CD4-positive, alpha-beta T cell treated with Interleukin-15 for 1 hour (primary cell): ENCODE results near the gene CCK.

ENCODE experiments used
- DNase-seq: peaks from one replicate; pipeline ENCODE4 v3.0.0-alpha.2; 2020

Gene CCK

DNA sequence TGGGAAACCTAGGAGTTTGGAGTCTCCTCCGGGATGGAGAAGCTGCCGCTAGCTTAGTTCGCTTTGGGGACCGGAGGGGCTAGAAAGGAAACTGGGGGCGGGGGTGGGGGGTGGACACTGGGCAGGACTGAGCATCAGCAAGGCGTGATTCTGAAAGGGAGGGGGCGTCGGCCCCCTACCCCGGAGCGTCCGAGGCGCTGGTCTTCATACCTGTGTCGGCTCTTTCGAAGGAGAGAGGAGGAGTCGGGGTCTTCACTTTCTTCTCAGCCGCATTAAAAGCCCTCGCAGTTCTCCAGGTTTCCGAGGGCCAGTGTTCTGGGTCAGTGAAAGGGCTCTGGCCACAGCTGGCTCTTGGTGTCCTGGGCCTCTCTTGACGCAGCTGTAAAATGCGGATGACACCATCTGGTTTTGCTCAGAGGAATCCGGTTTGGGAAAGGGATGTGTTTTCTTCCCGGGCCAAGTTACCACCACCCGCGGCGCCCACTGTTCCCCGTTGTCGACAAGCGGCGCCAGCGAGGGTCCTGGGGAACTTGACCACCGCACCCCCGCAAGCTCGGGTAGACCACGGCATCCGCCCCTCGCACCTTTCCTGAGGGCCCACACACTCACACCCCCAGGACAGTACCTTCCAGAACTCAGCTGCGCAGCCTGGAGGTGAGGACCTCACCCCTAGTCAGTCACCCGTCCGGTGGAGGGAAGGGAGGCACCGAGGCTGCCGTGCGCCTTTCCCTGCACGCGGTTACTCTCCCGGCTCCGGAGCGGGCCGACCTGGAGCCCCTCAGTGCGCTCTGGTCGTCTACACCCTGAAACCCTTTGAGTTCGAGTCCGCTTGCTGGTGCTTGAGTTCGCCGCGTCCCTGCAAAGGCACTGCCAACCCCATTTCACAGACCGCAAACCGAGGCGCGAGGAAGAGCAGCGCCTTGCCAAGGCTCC is 660 bp downstream of the CCK start:
- no peak for DNase-seq

- no peak for DNase-seq
Observed at GRCh38 chr3:42264399-42265058, 1.5 kb downstream of the CCK start.

- no peak for DNase-seq
Observed at GRCh38 chr3:42263354-42264346, 2.3 kb downstream of the CCK start.

DNA sequence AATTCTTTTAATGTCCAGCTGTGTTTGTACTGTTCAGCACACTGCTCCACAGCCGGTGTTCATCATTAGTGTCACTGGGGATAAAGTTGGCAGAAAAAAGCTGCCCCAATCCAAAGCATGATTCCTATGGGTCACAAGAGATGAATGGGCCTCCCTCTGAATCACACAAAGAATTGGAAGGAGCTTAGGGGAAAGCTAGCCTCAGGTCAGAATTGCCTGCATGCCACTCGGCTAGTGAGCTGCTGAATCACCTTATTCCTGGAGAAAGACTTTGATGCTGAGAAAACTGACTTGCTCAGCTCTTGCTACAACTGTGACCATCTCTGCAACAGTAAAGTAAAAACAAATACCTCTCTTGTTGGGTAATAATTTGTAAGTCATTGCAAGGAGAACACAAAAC is 3.5 kb downstream of the CCK start:
- DNase-seq, result no peak

DNA sequence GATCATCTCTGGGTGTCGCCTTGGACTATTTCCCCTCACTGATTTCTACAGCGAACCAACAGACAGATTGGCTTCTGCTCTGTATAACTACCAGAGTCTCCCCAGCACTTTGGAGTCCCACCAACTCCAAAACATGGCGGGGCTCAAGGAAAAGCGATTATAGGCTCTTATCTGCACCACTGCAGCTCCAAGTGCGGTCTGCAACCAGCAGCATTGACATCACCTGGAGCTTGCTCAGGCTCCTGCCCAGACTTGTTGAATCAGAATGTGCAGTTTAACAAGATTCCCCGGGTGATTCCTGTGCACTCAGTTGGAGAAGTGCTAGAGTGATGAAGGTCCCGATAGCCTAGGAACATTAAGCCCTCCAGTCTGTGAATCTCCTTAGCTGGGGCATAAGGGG is 9.0 kb downstream of the CCK start:
- no peak for DNase-seq

DNA sequence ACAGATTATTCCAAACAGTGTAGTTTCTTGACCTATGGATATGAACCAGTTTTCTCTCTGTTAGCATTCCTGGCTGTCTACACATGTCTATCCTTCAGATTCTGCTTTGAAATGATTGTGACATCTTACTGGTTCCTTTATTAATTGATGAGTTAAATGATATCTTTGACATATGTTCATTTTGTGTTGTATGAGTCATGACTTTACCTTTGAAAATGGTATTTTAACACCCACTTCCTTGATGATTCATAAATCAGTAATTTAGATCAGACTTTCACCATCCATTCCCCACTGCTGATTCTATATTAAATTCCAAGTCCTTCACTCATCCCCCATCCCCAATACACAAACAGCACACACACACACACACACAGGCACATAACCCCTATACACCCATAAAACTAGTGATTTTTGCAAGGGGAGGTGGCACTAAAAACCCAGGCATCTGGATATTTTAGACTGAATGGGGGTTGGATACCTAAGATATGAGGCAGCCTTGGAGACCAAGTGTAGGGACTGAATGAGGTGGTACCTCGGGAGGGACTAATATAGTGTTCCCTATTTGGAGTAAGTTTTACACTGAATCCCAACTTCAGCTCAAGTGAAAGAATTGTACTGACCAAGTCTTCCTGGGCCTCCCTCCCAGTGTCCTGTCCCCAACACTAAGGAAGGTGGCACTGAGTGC is 9.7 kb downstream of the CCK start:
- no peak for DNase-seq

DNA sequence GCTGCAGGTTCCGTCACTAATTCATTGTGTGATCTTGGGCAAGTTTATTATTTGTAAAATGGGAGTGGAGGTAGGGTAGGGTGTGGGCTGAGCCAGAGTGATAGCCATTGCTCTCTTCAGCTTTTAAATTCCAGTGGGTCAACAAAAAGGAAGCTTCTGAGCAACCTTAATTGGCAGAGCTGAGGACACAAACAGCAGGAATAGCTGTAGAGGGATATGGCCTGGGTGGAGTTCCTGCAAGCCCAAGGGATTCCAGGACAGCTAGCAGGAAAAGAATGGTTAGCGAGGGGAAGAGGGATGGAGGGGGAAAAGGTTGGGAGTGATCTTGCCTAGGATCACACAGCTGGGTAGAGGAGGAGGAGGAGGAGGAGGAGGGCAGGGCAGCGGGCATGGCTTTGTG is 11.4 kb downstream of the CCK start:
- DNase-seq, result no peak

GRCh38 chr3:42250761-42251160 is 15.2 kb downstream of the CCK start:
- DNase-seq, result no peak

DNA sequence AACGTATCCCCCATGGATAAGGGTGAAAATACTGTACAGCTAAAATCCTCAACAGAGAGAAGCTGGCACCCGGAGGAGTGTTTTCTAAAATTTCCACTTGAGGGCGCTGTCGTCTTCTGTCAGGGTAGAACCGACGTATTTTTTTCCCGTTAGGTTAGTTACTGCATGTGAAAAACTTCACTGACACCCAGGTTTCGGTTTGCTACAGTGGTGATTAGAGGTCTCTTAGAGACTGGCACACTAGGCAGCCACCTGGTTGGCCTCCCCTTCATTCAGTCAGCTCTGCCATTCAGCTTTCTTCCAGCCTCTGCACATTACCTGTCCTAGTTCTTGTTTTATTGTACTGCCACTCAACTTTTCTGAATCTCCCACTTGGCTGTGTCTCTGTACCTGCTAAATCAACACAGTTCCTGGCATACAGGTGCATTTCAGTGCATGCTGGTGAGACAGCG is 18.4 kb downstream of the CCK start:
- DNase-seq, result peak; percentile 26

DNA sequence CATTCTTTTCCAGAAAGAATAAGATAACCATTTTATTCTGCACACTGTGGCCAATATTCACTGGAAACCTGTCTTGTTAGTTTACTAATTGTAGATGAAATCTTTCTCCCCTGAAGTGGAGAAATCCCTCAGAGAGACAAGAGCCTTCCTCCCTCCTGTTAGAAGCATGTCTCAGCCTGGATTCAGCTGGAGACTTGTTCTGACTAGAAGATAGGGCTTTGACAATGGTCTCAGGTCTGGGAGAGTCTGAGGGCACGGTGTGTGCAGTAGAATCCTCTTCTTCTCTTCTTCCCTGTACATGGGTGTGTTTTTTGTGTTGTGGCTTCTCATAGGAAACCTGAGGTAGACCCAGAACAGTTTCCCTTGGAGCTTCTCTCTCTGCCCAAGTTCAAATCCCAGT is 19.9 kb downstream of the CCK start:
- DNase-seq, result no peak

DNA sequence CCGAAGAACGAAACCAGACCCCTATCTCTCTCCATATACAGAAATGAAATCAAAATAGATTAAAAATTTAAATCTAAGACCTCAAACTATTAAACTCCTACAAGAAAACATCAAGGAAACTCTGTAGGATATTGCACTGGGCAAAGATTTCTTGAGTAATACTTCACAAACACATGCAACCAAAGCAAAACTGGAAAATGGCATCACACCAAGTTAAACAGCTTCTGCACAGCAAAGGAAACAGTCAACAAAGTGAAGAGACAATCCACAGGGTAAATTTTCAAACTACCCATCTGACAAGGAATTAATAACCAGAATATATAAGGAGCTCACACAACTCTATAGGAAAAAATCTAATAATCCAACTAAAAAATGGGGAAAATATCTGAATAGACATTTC is 29.4 kb downstream of the CCK start:
- DNase-seq, result no peak

DNA sequence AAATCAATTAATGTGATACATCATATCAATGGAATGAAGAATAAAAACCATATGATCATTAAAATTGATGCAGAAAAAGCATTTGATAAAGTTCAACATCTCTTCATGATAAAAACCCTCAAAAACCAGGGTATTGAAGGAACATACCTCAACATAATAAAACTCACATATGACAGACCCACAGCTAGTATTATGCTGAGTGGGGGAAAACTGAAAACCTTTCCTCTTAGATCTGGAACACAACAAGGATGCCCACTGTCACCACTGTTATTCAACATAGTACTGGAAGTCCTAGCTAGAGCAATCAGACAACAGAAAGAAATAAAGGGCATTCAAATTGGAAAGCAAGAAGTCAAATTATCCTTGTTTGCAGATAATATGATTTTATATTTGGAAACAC is 30.5 kb downstream of the CCK start:
- no peak for DNase-seq

- DNase-seq, result no peak
Observed at GRCh38 chr3:42230860-42231259, 35.1 kb downstream of the CCK start.

GRCh38 chr3:42229942-42230688 is 35.9 kb downstream of the CCK start:
- no peak for DNase-seq

- DNase-seq, result no peak
Observed at GRCh38 chr3:42229266-42229941, 36.6 kb downstream of the CCK start.

DNA sequence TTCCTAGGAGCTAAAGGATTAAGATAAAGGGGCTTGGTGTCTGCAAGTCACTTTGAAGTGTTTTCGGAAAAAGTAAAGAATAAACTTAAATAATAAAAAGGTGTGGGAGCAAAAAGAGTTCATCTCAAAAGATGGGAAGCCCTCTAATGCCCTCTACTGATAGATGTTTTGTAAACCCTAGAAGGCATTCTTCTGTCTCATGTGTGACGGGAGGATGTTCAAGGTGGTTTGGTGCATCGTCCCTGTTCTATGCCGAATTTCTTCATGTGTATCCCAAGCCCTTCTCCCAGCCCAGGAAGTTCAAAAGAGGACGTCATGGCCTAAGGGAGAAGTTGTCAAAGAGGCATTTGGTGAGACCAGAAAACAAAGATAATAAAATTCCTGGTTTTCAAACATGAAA is 37.2 kb downstream of the CCK start:
- DNase-seq, result no peak

DNA sequence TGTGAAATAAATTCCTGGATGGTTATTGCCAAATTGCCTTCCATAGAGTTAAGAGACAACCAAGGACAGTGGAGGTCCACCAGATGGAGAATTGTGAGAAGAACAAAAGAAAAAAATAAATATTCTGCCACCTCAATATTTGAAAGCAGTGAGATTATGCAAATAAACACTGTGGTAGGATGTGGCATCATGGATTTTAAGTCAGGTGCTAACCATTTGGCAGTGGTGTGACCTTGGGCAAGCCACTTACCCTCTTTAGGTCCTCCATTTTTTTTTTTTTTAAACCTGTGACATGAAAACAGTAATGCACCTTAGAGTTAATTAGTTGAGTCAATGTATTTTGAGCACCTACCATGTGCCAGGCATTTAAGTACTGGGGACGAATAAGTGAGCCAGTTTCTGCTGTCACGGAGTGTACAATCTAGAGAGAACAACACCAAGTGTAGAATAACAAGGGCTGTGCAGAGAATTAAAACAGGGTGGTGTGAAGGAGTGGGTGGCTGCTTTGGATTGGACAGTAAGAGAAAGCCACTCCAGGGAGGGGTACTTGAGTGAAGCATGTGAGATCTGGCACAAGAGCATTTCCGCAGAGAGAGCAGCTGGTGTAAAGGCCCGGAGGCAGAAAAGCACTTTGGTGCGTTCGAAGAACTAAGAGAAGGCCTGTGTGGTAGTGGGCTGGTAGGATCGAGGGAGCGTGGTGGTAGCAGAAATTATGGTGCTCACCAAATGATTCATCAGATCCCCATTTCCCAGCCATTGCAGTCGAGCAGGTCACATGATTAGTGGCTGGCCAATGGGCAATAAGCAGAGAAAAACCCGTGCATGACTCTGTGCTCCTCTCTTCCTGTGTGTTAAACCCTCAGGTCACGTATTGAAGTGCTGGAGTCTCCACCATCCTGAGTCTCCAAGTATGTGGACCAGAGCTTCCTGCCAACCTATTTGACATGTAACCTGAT is 39.2 kb downstream of the CCK start:
- no peak for DNase-seq

DNA sequence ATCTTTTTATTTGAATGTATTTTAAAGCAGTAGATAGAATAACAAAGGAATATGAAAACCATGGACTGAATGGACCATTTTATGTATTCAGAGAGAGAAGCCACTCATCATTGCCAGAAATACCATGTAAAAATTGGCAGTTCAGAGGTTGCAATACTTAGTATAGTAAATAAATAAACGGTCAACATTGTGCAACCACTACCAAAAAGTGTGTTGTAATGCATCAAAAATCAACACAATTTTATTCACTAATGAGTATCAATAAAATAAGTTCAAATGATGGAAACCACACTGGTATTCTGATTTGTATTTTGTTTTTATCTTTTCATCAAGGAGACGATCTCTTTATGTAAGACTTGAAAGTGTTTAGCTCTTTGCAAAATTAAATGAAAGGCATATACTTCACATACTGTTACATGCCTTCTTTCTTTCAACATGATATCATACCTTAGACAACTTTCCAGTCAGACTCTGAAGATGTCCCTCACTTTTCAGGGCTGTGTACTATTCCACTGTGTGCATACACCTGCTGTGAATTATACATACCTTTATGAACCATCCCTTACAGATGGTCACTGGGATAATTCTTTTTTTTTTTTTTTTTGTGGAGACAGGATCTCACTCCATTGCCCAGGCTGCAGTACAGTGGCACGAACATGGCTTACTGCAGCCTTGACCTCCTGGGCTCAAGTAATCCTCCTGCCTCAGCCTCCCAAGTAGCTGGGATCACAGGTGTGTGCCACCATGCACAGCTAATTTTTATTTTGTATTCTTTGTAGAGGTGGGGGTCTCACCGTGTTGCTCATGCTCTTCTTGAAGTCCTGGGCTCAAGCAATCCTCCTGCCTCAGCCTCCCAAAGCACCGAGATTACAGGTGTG is 40.3 kb downstream of the CCK start:
- DNase-seq, result no peak
